Kidney epithelial cell (primary cell): ENCODE measurements around the gene ACTN2. TPM values are rescaled to one million over a fixed set of nuclear protein-coding genes. Genes with fewer than 3 reads are reported as not detected.

Experiments used
- DNase-seq: peaks from one replicate; pipeline ENCODE4 v3.0.0-alpha.2; 2010; ENCODE audit warnings: low read depth
- H3K27me3 ChIP-seq: 2 replicates; pipeline ENCODE4 v1.6.0; 2011; ENCODE audit warnings: low read length; ENCODE audit not compliant: control insufficient read depth, insufficient read depth
- H3K36me3 ChIP-seq: 2 replicates; pipeline ENCODE4 v1.5.1; 2011; ENCODE audit warnings: low read length; ENCODE audit not compliant: control insufficient read depth, insufficient read depth
- H3K4me3 ChIP-seq: 2 replicates; pipeline ENCODE4 v1.5.1; 2011; ENCODE audit warnings: low read depth, mild to moderate bottlenecking, control low read depth, low read length
- CTCF ChIP-seq: IDR thresholded peaks from 2 replicates; pipeline ENCODE4 v1.5.1; 2011; ENCODE audit warnings: mild to moderate bottlenecking, moderate library complexity, low read length, control low read depth, inconsistent platforms; ENCODE audit not compliant: insufficient read depth, poor library complexity, severe bottlenecking
- total RNA-seq: library from RNA; depleted of rRNA; stranded (reverse); fragments of >200 nt; gene quantifications from 2 replicates; pipeline ENCODE4 v1.2.3, GENCODE V29; 2015

Gene ACTN2
- total RNA-seq, 1 donor from 2014 or later: 0.17 TPM

GRCh38 chr1:236750928-236751327 is 64.6 kb downstream of the ACTN2 start:
- no peak for TF ChIP-seq CTCF
- DNase-seq: no peak
- H3K27me3 ChIP-seq: no peaks in the 10 kb centered on the region
- H3K36me3 ChIP-seq: no peaks in the 10 kb centered on the region
- no peak overlapping the region for H3K4me3 ChIP-seq

GRCh38 chr1:236751385-236751784 is 65.1 kb downstream of the ACTN2 start:
- H3K36me3 ChIP-seq: no peaks in the 10 kb centered on the region
- no peak for DNase-seq
- no peaks in the 10 kb centered on the region for H3K27me3 ChIP-seq
- TF ChIP-seq CTCF: no peak
- H3K4me3 ChIP-seq: no peak overlapping the region

GRCh38 chr1:236751935-236752334 is 65.6 kb downstream of the ACTN2 start:
- H3K4me3 ChIP-seq: no peak overlapping the region
- no peaks in the 10 kb centered on the region for H3K27me3 ChIP-seq
- TF ChIP-seq CTCF: no peak
- DNase-seq: no peak
- H3K36me3 ChIP-seq: no peaks in the 10 kb centered on the region

- DNase-seq: no peak
- peak; percentile 12 for TF ChIP-seq CTCF
- H3K36me3 ChIP-seq: no peaks in the 10 kb centered on the region
- H3K27me3 ChIP-seq: no peaks in the 10 kb centered on the region
- H3K4me3 ChIP-seq: no peak overlapping the region
Measured at GRCh38 chr1:236753516-236753915, 67.2 kb downstream of the ACTN2 start.

GRCh38 chr1:236753964-236754363 is 67.7 kb downstream of the ACTN2 start:
- TF ChIP-seq CTCF: no peak
- Histone ChIP-seq H3K27me3 (no peaks in the 10 kb centered on the region), H3K4me3 (no peak overlapping the region), H3K36me3 (no peaks in the 10 kb centered on the region)
- DNase-seq: no peak

GRCh38 chr1:236754525-236755210 is 68.4 kb downstream of the ACTN2 start:
- Histone ChIP-seq H3K36me3 (no peaks in the 10 kb centered on the region), H3K4me3 (no peak overlapping the region), H3K27me3 (no peaks in the 10 kb centered on the region)
- no peak for TF ChIP-seq CTCF
- DNase-seq: no peak
